MM.1S (cell line): Measurements from ENCODE around the gene STX4.

Experiments
- EZH2 ChIP-seq: fragments of 300-600 bp; sonication (generic); optimal IDR thresholded peaks from 2 replicates; pipeline ENCODE3; 2017; ENCODE audit warnings: low read depth, mild to moderate bottlenecking, antibody characterized with exemption, low read length, mixed read lengths
- EZH2phosphoT487 ChIP-seq: fragments of 300-600 bp; sonication (generic); IDR thresholded peaks from 2 replicates; pipeline ENCODE4 v1.6.1; 2018; ENCODE audit warnings: antibody characterized with exemption, low read length
- TF ChIP-seq, protein P1 (sequence below): fragments of 300-600 bp; sonication (generic); IDR thresholded peaks from 2 replicates; pipeline ENCODE4 v1.5.1; 2016; ENCODE audit warnings: antibody characterized with exemption, low read length, mixed read lengths

GRCh38 chr16:31005350-31006085 is 27.8 kb upstream of the STX4 start:
- TF ChIP-seq, protein P1, sequence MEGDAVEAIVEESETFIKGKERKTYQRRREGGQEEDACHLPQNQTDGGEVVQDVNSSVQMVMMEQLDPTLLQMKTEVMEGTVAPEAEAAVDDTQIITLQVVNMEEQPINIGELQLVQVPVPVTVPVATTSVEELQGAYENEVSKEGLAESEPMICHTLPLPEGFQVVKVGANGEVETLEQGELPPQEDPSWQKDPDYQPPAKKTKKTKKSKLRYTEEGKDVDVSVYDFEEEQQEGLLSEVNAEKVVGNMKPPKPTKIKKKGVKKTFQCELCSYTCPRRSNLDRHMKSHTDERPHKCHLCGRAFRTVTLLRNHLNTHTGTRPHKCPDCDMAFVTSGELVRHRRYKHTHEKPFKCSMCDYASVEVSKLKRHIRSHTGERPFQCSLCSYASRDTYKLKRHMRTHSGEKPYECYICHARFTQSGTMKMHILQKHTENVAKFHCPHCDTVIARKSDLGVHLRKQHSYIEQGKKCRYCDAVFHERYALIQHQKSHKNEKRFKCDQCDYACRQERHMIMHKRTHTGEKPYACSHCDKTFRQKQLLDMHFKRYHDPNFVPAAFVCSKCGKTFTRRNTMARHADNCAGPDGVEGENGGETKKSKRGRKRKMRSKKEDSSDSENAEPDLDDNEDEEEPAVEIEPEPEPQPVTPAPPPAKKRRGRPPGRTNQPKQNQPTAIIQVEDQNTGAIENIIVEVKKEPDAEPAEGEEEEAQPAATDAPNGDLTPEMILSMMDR: no peak
- TF ChIP-seq EZH2 (no peak), EZH2phosphoT487 (no peak)
